HG02885 (cell line): ENCODE data around the gene TGFB1I1.
"Not testable (repeated sequence)": the region's sequence is repeated elsewhere in the genome, so short reads cannot be mapped to it uniquely, and the experiment has no call there.

Source experiments
- ATAC-seq: cut with Tn5 transposase; IDR thresholded peaks from one replicate; pipeline ENCODE4 v1.9.1; 2021; ENCODE audit warnings: mild to moderate bottlenecking; ENCODE audit not compliant: unreplicated experiment, poor library complexity

Gene TGFB1I1

GRCh38 chr16:31507929-31508705 is 36.2 kb downstream of the TGFB1I1 start, which contains the start of gene RUSF1:
Gene RUSF1 (minus strand): TSS chr16:31508391. CDS start chr16:31508373, 18 bp downstream.
- peak; percentile 88 for ATAC-seq

- no peak for ATAC-seq
Observed at GRCh38 chr16:31508706-31509195, 36.8 kb downstream of the TGFB1I1 start.

- no peak for ATAC-seq
Observed at GRCh38 chr16:31513126-31513525, 41.2 kb downstream of the TGFB1I1 start.

- no peak for ATAC-seq
Observed at GRCh38 chr16:31513884-31514283, 41.9 kb downstream of the TGFB1I1 start.

GRCh38 chr16:31517800-31518402 is 45.9 kb downstream of the TGFB1I1 start:
- ATAC-seq = no peak

- no peak for ATAC-seq
Observed at GRCh38 chr16:31519759-31520431, 47.9 kb downstream of the TGFB1I1 start.

- no peak for ATAC-seq
Observed at GRCh38 chr16:31521368-31521767, 49.4 kb downstream of the TGFB1I1 start.

- ATAC-seq = no peak
Observed at GRCh38 chr16:31522071-31522470, 50.1 kb downstream of the TGFB1I1 start.

- not testable (repeated sequence) for ATAC-seq
Observed at GRCh38 chr16:31523768-31524167, 51.8 kb downstream of the TGFB1I1 start.

GRCh38 chr16:31525113-31525512 is 53.2 kb downstream of the TGFB1I1 start:
- ATAC-seq = no peak
